HG03103 (cell line): ENCODE data around the gene RAPGEFL1.
"Not testable (repeated sequence)": the region's sequence is repeated elsewhere in the genome, so short reads cannot be mapped to it uniquely, and the experiment has no call there.

Source experiments
- ATAC-seq: cut with Tn5 transposase; IDR thresholded peaks from one replicate; pipeline ENCODE4 v1.9.1; 2021; ENCODE audit warnings: low read depth; ENCODE audit not compliant: unreplicated experiment

Gene RAPGEFL1

GRCh38 chr17:40173091-40173777 lies 4.0 kb upstream of the RAPGEFL1 start:
- ATAC-seq, result no peak

GRCh38 chr17:40173778-40174135 lies 3.5 kb upstream of the RAPGEFL1 start:
- ATAC-seq, result no peak

GRCh38 chr17:40174514-40174913 lies 2.8 kb upstream of the RAPGEFL1 start:
- no peak for ATAC-seq

- no peak for ATAC-seq
Observed at GRCh38 chr17:40175928-40176753, 1.1 kb upstream of the RAPGEFL1 start.

- no peak for ATAC-seq
Observed at GRCh38 chr17:40176754-40177110, 538 bp upstream of the RAPGEFL1 start.

GRCh38 chr17:40178021-40178601 lies 841 bp downstream of the RAPGEFL1 start:
- no peak for ATAC-seq

- ATAC-seq, result no peak
Observed at GRCh38 chr17:40178660-40179059, 1.4 kb downstream of the RAPGEFL1 start.

GRCh38 chr17:40179923-40180659 lies 2.8 kb downstream of the RAPGEFL1 start:
- no peak for ATAC-seq

- ATAC-seq, result no peak
Observed at GRCh38 chr17:40180694-40181093, 3.4 kb downstream of the RAPGEFL1 start.

- no peak for ATAC-seq
Observed at GRCh38 chr17:40181205-40181604, 3.9 kb downstream of the RAPGEFL1 start.

- no peak for ATAC-seq
Observed at GRCh38 chr17:40182606-40183005, 5.3 kb downstream of the RAPGEFL1 start.

- no peak for ATAC-seq
Observed at GRCh38 chr17:40187238-40187637, 10.0 kb downstream of the RAPGEFL1 start.

- ATAC-seq, result no peak
Observed at GRCh38 chr17:40188694-40189093, 11.4 kb downstream of the RAPGEFL1 start.

- ATAC-seq, result no peak
Observed at GRCh38 chr17:40190197-40191021, 13.1 kb downstream of the RAPGEFL1 start.

- no peak for ATAC-seq
Observed at GRCh38 chr17:40191237-40192208, 14.3 kb downstream of the RAPGEFL1 start.

- ATAC-seq, result no peak
Observed at GRCh38 chr17:40192961-40193360, 15.7 kb downstream of the RAPGEFL1 start.

GRCh38 chr17:40194821-40195220 lies 17.6 kb downstream of the RAPGEFL1 start:
- no peak for ATAC-seq

- no peak for ATAC-seq
Observed at GRCh38 chr17:40197550-40197949, 20.3 kb downstream of the RAPGEFL1 start.

GRCh38 chr17:40197965-40198456 lies 20.7 kb downstream of the RAPGEFL1 start:
- not testable (repeated sequence) for ATAC-seq
